ENCODE measurements around the gene BCKDHA. TPM values are rescaled to one million over a fixed set of nuclear protein-coding genes. Genes with fewer than 3 reads are reported as not detected.

The BCKDHA gene
- total and polyA plus RNA-seq, 2 experiments from 2014 or later = 26.8 to 29.4 TPM

GRCh38 chr19:41416194-41416674 lies 18.6 kb downstream of the BCKDHA start:
- Histone ChIP-seq H2AFZ (no peak overlapping the region), H3K36me3 (ENCODE audit: low read depth) (0 out of 2 replicates have a peak, but pooled peaks cover 3% of the 10 kb centered on the region), H3K9ac (no peak overlapping the region), H3F3A (ENCODE audit: insufficient read depth) (no peaks in the 10 kb centered on the region), H3K9me2 (ENCODE audit: insufficient read depth) (no peaks in the 10 kb centered on the region), H4K20me1 (ENCODE audit: insufficient read depth) (no peaks in the 10 kb centered on the region), H3K9me3 (ENCODE audit: low read depth) (no peaks in the 10 kb centered on the region), H3K4me3 (no peak overlapping the region), H3K27ac (no peak overlapping the region), H3K4me1 (ENCODE audit: insufficient read depth) (no peaks in the 10 kb centered on the region), H3K4me2 (ENCODE audit: unreplicated experiment) (no peak overlapping the region), H3K27me3 (replicated peaks; ENCODE audit: insufficient read depth) (no peaks in the 10 kb centered on the region), H3K79me2 (ENCODE audit: insufficient read depth) (no peaks in the 10 kb centered on the region)
- 97 to 98% methylated on average over 12 of the region's 12 CpGs for WGBS, 2 experiments (ENCODE audit: low coverage in 1 of 2, low lambda C conversion rate in 2 of 2, missing lambda C conversion rate in 2 of 2)
- in situ Hi-C loops (cut with MboI) = no loop called here
- TF ChIP-seq EZH2phosphoT487 (IDR thresholded peaks at IDR 0.05; ENCODE audit: insufficient read depth, low read depth) = no peak
- TF ChIP-seq EZH2 (IDR thresholded peaks at IDR 0.05; ENCODE audit: insufficient read depth, poor library complexity, severe bottlenecking) = no peak
- no peak for DNase-seq

- no peaks in the 10 kb centered on the region for H3K9me2 ChIP-seq (ENCODE audit: insufficient read depth)
- H2AFZ ChIP-seq = no peak overlapping the region
- no peaks in the 10 kb centered on the region for H3K4me1 ChIP-seq (ENCODE audit: insufficient read depth)
- H3K4me3 ChIP-seq = no peak overlapping the region
- 0 out of 2 replicates have a peak, but pooled peaks cover 3% of the 10 kb centered on the region for H3K36me3 ChIP-seq (ENCODE audit: low read depth)
- no peaks in the 10 kb centered on the region for H4K20me1 ChIP-seq (ENCODE audit: insufficient read depth)
- no peaks in the 10 kb centered on the region for H3F3A ChIP-seq (ENCODE audit: insufficient read depth)
- H3K4me2 ChIP-seq (ENCODE audit: unreplicated experiment) = no peak overlapping the region
- no peaks in the 10 kb centered on the region for H3K79me2 ChIP-seq (ENCODE audit: insufficient read depth)
- H3K27ac ChIP-seq = no peak overlapping the region
- H3K9me3 ChIP-seq (ENCODE audit: low read depth) = no peaks in the 10 kb centered on the region
- TF ChIP-seq EZH2 (IDR thresholded peaks at IDR 0.05; ENCODE audit: insufficient read depth, poor library complexity, severe bottlenecking) (no peak), EZH2phosphoT487 (IDR thresholded peaks at IDR 0.05; ENCODE audit: insufficient read depth, low read depth) (no peak)
- DNase-seq = no peak
- in situ Hi-C loops (cut with MboI) = no loop called here
- WGBS, 2 experiments (ENCODE audit: low coverage in 1 of 2, low lambda C conversion rate in 2 of 2, missing lambda C conversion rate in 2 of 2) = 79% methylated on average over 8 of the region's 8 CpGs
- no peaks in the 10 kb centered on the region for H3K27me3 ChIP-seq (replicated peaks; ENCODE audit: insufficient read depth)
- H3K9ac ChIP-seq = no peak overlapping the region
These were observed 22.7 kb downstream of the BCKDHA start for GRCh38 chr19:41420101-41420880.

GRCh38 chr19:41421314-41421713 lies 23.7 kb downstream of the BCKDHA start:
- Histone ChIP-seq H4K20me1 (ENCODE audit: insufficient read depth) (no peaks in the 10 kb centered on the region), H3K27me3 (replicated peaks; ENCODE audit: insufficient read depth) (no peaks in the 10 kb centered on the region), H3K9ac (no peak overlapping the region), H3K4me3 (no peak overlapping the region), H3K9me3 (ENCODE audit: low read depth) (no peaks in the 10 kb centered on the region), H3K4me2 (ENCODE audit: unreplicated experiment) (no peak overlapping the region), H3K79me2 (ENCODE audit: insufficient read depth) (no peaks in the 10 kb centered on the region), H3K4me1 (ENCODE audit: insufficient read depth) (no peaks in the 10 kb centered on the region), H3K36me3 (ENCODE audit: low read depth) (0 out of 2 replicates have a peak, but pooled peaks cover 3% of the 10 kb centered on the region), H3K27ac (no peak overlapping the region), H2AFZ (no peak overlapping the region), H3F3A (ENCODE audit: insufficient read depth) (no peaks in the 10 kb centered on the region), H3K9me2 (ENCODE audit: insufficient read depth) (no peaks in the 10 kb centered on the region)
- TF ChIP-seq EZH2phosphoT487 (IDR thresholded peaks at IDR 0.05; ENCODE audit: insufficient read depth, low read depth) (no peak), EZH2 (IDR thresholded peaks at IDR 0.05; ENCODE audit: insufficient read depth, poor library complexity, severe bottlenecking) (no peak)
- no peak for DNase-seq
- in situ Hi-C loops (cut with MboI) = no loop called here
- 83 to 97% methylated on average over 4 to 6 of the region's 6 CpGs for WGBS, 2 experiments (ENCODE audit: low coverage in 1 of 2, low lambda C conversion rate in 2 of 2, missing lambda C conversion rate in 2 of 2)

- in situ Hi-C loops (cut with MboI) = no loop called here
- no peak for DNase-seq
- Histone ChIP-seq H3K9me3 (ENCODE audit: low read depth) (no peaks in the 10 kb centered on the region), H3K4me1 (ENCODE audit: insufficient read depth) (peaks cover 5% of the 10 kb centered on the region; the same call in 1 of the 2 replicates), H2AFZ (no peak overlapping the region), H3K79me2 (ENCODE audit: insufficient read depth) (no peaks in the 10 kb centered on the region), H4K20me1 (ENCODE audit: insufficient read depth) (no peaks in the 10 kb centered on the region), H3K27ac (no peak overlapping the region), H3K4me2 (ENCODE audit: unreplicated experiment) (no peak overlapping the region), H3K36me3 (ENCODE audit: low read depth) (0 out of 2 replicates have a peak, but pooled peaks cover 3% of the 10 kb centered on the region), H3K9me2 (ENCODE audit: insufficient read depth) (no peaks in the 10 kb centered on the region), H3K4me3 (no peak overlapping the region), H3F3A (ENCODE audit: insufficient read depth) (no peaks in the 10 kb centered on the region), H3K27me3 (replicated peaks; ENCODE audit: insufficient read depth) (no peaks in the 10 kb centered on the region), H3K9ac (no peak overlapping the region)
- no peak for TF ChIP-seq EZH2phosphoT487 (IDR thresholded peaks at IDR 0.05; ENCODE audit: insufficient read depth, low read depth)
- no peak for TF ChIP-seq EZH2 (IDR thresholded peaks at IDR 0.05; ENCODE audit: insufficient read depth, poor library complexity, severe bottlenecking)
- 96 to 98% methylated on average over 17 to 20 of the region's 20 CpGs for WGBS, 2 experiments (ENCODE audit: low coverage in 1 of 2, low lambda C conversion rate in 2 of 2, missing lambda C conversion rate in 2 of 2)
These were observed 24.4 kb downstream of the BCKDHA start for GRCh38 chr19:41421973-41422372.
